MM.1S (cell line): ENCODE measurements around the gene CACNA1E.

Source experiments
- DNase-seq: peaks from one replicate; pipeline ENCODE4 v3.0.0-alpha.2; 2015
- H2AFZ ChIP-seq: fragments of 300-600 bp; sonication (generic); 2 replicates; pipeline ENCODE4 v1.6.0; 2016; ENCODE audit warnings: antibody characterized with exemption, low read length
- H3F3A ChIP-seq: fragments of 300-600 bp; sonication (generic); 2 replicates; pipeline ENCODE4 v1.6.1; 2016; ENCODE audit warnings: mild to moderate bottlenecking, antibody characterized with exemption, low read length, moderate library complexity, mixed read lengths; ENCODE audit not compliant: insufficient read depth
- H3K27ac ChIP-seq: fragments of 300-600 bp; sonication (generic); 2 replicates; pipeline ENCODE4 v1.5.1; 2016; ENCODE audit warnings: mild to moderate bottlenecking, low read length
- H3K27me3 ChIP-seq: fragments of 300-600 bp; sonication (generic); replicated peaks from 2 replicates; pipeline ENCODE4 v1.6.0; 2016; ENCODE audit warnings: low read length; ENCODE audit not compliant: insufficient read depth
- H3K36me3 ChIP-seq: fragments of 300-600 bp; sonication (generic); replicated peaks from 2 replicates; pipeline ENCODE4 v1.6.1; 2016; ENCODE audit warnings: mild to moderate bottlenecking, low read length, mixed read lengths; ENCODE audit not compliant: insufficient read depth
- H3K4me1 ChIP-seq: fragments of 300-600 bp; sonication (generic); 2 replicates; pipeline ENCODE4 v1.6.1; 2016; ENCODE audit warnings: low read length, mixed read lengths
- H3K4me2 ChIP-seq: fragments of 300-600 bp; sonication (generic); 2 replicates; pipeline ENCODE4 v1.6.0; 2016; ENCODE audit warnings: low read depth, low read length
- H3K4me3 ChIP-seq: fragments of 300-600 bp; sonication (generic); 2 replicates; pipeline ENCODE4 v1.5.1; 2016; ENCODE audit warnings: low read length, mixed read lengths
- H3K79me2 ChIP-seq: fragments of 300-600 bp; sonication (generic); 2 replicates; pipeline ENCODE4 v1.6.1; 2016; ENCODE audit warnings: mixed run types, low read length, mixed read lengths
- H3K9ac ChIP-seq: fragments of 300-600 bp; sonication (generic); 2 replicates; pipeline ENCODE4 v1.6.1; 2016; ENCODE audit warnings: low read length, mixed read lengths
- H3K9me2 ChIP-seq: fragments of 300-600 bp; sonication (generic); replicated peaks from 2 replicates; pipeline ENCODE4 v1.6.1; 2016; ENCODE audit warnings: mild to moderate bottlenecking, low read length, mixed read lengths; ENCODE audit not compliant: insufficient read depth
- H3K9me3 ChIP-seq: fragments of 300-600 bp; sonication (generic); replicated peaks from 2 replicates; pipeline ENCODE4 v1.6.1; 2016; ENCODE audit warnings: mild to moderate bottlenecking, low read length, mixed read lengths; ENCODE audit not compliant: insufficient read depth
- H4K20me1 ChIP-seq: fragments of 300-600 bp; sonication (generic); 2 replicates; pipeline ENCODE4 v1.6.1; 2016; ENCODE audit warnings: mild to moderate bottlenecking, low read length, moderate library complexity, mixed read lengths; ENCODE audit not compliant: insufficient read depth
- EZH2 ChIP-seq: fragments of 300-600 bp; sonication (generic); optimal IDR thresholded peaks from 2 replicates; pipeline ENCODE3; 2017; ENCODE audit warnings: low read depth, mild to moderate bottlenecking, antibody characterized with exemption, low read length, mixed read lengths
- EZH2phosphoT487 ChIP-seq: fragments of 300-600 bp; sonication (generic); IDR thresholded peaks from 2 replicates; pipeline ENCODE4 v1.6.1; 2018; ENCODE audit warnings: antibody characterized with exemption, low read length
- TF ChIP-seq, protein P1 (sequence below): fragments of 300-600 bp; sonication (generic); IDR thresholded peaks from 2 replicates; pipeline ENCODE4 v1.5.1; 2016; ENCODE audit warnings: antibody characterized with exemption, low read length, mixed read lengths

CACNA1E gene

GRCh38 chr1:181568736-181569135, 85.4 kb downstream of the CACNA1E start:
- Histone ChIP-seq H3K9me3 (no peaks in the 10 kb centered on the region), H3K4me1 (peaks cover 11% of the 10 kb centered on the region), H3F3A (no peaks in the 10 kb centered on the region), H3K9me2 (no peaks in the 10 kb centered on the region), H3K27me3 (no peaks in the 10 kb centered on the region), H3K4me3 (no peak overlapping the region), H3K36me3 (no peaks in the 10 kb centered on the region), H3K79me2 (no peaks in the 10 kb centered on the region), H4K20me1 (no peaks in the 10 kb centered on the region), H3K4me2 (no peak overlapping the region), H3K9ac (no peak overlapping the region), H3K27ac (no peak overlapping the region), H2AFZ (no peak overlapping the region)
- TF ChIP-seq, protein P1, sequence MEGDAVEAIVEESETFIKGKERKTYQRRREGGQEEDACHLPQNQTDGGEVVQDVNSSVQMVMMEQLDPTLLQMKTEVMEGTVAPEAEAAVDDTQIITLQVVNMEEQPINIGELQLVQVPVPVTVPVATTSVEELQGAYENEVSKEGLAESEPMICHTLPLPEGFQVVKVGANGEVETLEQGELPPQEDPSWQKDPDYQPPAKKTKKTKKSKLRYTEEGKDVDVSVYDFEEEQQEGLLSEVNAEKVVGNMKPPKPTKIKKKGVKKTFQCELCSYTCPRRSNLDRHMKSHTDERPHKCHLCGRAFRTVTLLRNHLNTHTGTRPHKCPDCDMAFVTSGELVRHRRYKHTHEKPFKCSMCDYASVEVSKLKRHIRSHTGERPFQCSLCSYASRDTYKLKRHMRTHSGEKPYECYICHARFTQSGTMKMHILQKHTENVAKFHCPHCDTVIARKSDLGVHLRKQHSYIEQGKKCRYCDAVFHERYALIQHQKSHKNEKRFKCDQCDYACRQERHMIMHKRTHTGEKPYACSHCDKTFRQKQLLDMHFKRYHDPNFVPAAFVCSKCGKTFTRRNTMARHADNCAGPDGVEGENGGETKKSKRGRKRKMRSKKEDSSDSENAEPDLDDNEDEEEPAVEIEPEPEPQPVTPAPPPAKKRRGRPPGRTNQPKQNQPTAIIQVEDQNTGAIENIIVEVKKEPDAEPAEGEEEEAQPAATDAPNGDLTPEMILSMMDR = no peak
- no peak for TF ChIP-seq EZH2
- TF ChIP-seq EZH2phosphoT487 = no peak
- no peak for DNase-seq

- no peaks in the 10 kb centered on the region for H3K4me1 ChIP-seq
- TF ChIP-seq EZH2 = no peak
- H3K27ac ChIP-seq = no peak overlapping the region
- no peak overlapping the region for H3K9ac ChIP-seq
- no peak overlapping the region for H3K4me2 ChIP-seq
- DNase-seq = no peak
- no peak overlapping the region for H2AFZ ChIP-seq
- no peaks in the 10 kb centered on the region for H3F3A ChIP-seq
- H3K9me2 ChIP-seq = no peaks in the 10 kb centered on the region
- H3K9me3 ChIP-seq = no peaks in the 10 kb centered on the region
- H4K20me1 ChIP-seq = no peaks in the 10 kb centered on the region
- no peaks in the 10 kb centered on the region for H3K36me3 ChIP-seq
- H3K4me3 ChIP-seq = no peak overlapping the region
- H3K79me2 ChIP-seq = no peaks in the 10 kb centered on the region
- H3K27me3 ChIP-seq = no peaks in the 10 kb centered on the region
These were observed 94.2 kb downstream of the CACNA1E start for GRCh38 chr1:181577475-181577874.

GRCh38 chr1:181583598-181583997, 100.3 kb downstream of the CACNA1E start:
- H3K27me3 ChIP-seq = no peaks in the 10 kb centered on the region
- H3K36me3 ChIP-seq = no peaks in the 10 kb centered on the region
- no peaks in the 10 kb centered on the region for H3K9me3 ChIP-seq
- no peaks in the 10 kb centered on the region for H3K9me2 ChIP-seq
- TF ChIP-seq EZH2 = no peak
- TF ChIP-seq, protein P1 = no peak; the same call in 1 of the 2 replicates
- TF ChIP-seq EZH2phosphoT487 = no peak
- H4K20me1 ChIP-seq = no peaks in the 10 kb centered on the region
- DNase-seq = no peak
- no peak overlapping the region for H3K9ac ChIP-seq
- no peaks in the 10 kb centered on the region for H3F3A ChIP-seq
- H3K4me2 ChIP-seq = no peak overlapping the region
- H3K4me3 ChIP-seq = no peak overlapping the region
- H2AFZ ChIP-seq = no peak overlapping the region
- no peak overlapping the region for H3K27ac ChIP-seq
- H3K79me2 ChIP-seq = no peaks in the 10 kb centered on the region
- H3K4me1 ChIP-seq = no peaks in the 10 kb centered on the region

DNA sequence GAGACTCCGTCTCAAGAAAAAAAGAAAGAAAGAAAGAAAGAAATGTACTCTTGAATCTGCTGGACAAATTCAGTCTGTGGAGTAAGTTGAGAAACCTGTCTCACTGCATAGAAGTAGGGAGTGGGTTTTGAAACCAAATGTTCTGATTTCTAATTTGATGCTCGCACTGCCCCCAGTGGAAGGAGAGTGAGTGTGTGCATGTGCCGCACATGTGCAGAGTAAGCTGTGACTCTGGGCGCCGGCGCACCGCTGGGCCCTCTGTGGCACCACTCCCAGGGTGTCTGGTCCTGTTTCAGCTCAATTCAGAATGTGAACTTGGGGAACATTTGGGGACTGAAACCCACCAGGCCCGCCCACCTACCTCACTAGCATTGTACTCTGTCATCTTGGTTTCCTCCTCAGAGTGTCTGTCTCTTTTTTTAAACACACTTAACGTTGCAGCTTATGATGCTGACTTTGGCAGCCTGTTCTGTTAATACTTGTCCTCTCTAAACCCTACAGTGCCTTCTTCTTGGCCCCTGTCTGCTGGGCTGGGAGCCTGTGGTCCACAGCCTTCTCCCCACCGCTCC, 104.6 kb downstream of the CACNA1E start:
- Histone ChIP-seq H3K4me1 (no peaks in the 10 kb centered on the region), H3F3A (no peaks in the 10 kb centered on the region), H3K36me3 (no peaks in the 10 kb centered on the region), H3K4me2 (no peak overlapping the region), H2AFZ (no peak overlapping the region), H3K27me3 (no peaks in the 10 kb centered on the region), H3K9me3 (no peaks in the 10 kb centered on the region), H4K20me1 (no peaks in the 10 kb centered on the region), H3K79me2 (no peaks in the 10 kb centered on the region), H3K9me2 (no peaks in the 10 kb centered on the region), H3K27ac (no peak overlapping the region), H3K9ac (no peak overlapping the region), H3K4me3 (no peak overlapping the region)
- DNase-seq = no peak
- TF ChIP-seq, protein P1 = 0 out of 2 replicates have a peak, but pooled peaks have one; percentile 12
- TF ChIP-seq EZH2phosphoT487 (no peak), EZH2 (no peak)
